GM18511 (cell line): Measurements from ENCODE around the gene SYT7.
"Not testable (repeated sequence)": the region's sequence is repeated elsewhere in the genome, so short reads cannot be mapped to it uniquely, and the experiment has no call there.

ENCODE experiments used
- ATAC-seq: cut with Tn5 transposase; IDR thresholded peaks from one replicate; pipeline ENCODE4 v1.9.1; 2021; ENCODE audit warnings: mild to moderate bottlenecking, moderate library complexity; ENCODE audit not compliant: unreplicated experiment

The SYT7 gene

GRCh38 chr11:61581030-61581928, at the start of gene SYT7:
TSS of gene SYT7 (minus strand) at chr11:61581076. CDS start at chr11:61580820, 256 bp downstream.
- peak; percentile 89 for ATAC-seq

GRCh38 chr11:61630089-61630488, 49.2 kb upstream of the SYT7 start:
- ATAC-seq: no peak

GRCh38 chr11:61629082-61629833, 48.4 kb upstream of the SYT7 start:
- ATAC-seq: no peak

GRCh38 chr11:61628662-61628970, 47.7 kb upstream of the SYT7 start:
- ATAC-seq: no peak

- ATAC-seq: no peak
Observed at GRCh38 chr11:61627850-61628661, 47.2 kb upstream of the SYT7 start.

- ATAC-seq: no peak
Observed at GRCh38 chr11:61626580-61627380, 45.9 kb upstream of the SYT7 start.

- no peak for ATAC-seq
Observed at GRCh38 chr11:61625525-61625924, 44.6 kb upstream of the SYT7 start.

- ATAC-seq: no peak
Observed at GRCh38 chr11:61621917-61622585, 41.2 kb upstream of the SYT7 start.

- ATAC-seq: no peak
Observed at GRCh38 chr11:61619471-61620226, 38.8 kb upstream of the SYT7 start.

- ATAC-seq: no peak
Observed at GRCh38 chr11:61618978-61619377, 38.1 kb upstream of the SYT7 start.

- no peak for ATAC-seq
Observed at GRCh38 chr11:61617515-61617914, 36.6 kb upstream of the SYT7 start.

- ATAC-seq: no peak
Observed at GRCh38 chr11:61616434-61616833, 35.6 kb upstream of the SYT7 start.

GRCh38 chr11:61614782-61615181, 33.9 kb upstream of the SYT7 start:
- not testable (repeated sequence) for ATAC-seq

- ATAC-seq: no peak
Observed at GRCh38 chr11:61613870-61614269, 33.0 kb upstream of the SYT7 start.

- no peak for ATAC-seq
Observed at GRCh38 chr11:61613051-61613450, 32.2 kb upstream of the SYT7 start.

GRCh38 chr11:61611309-61611708, 30.4 kb upstream of the SYT7 start:
- ATAC-seq: no peak

- no peak for ATAC-seq
Observed at GRCh38 chr11:61610905-61611304, 30.0 kb upstream of the SYT7 start.

- ATAC-seq: no peak
Observed at GRCh38 chr11:61609980-61610366, 29.1 kb upstream of the SYT7 start.
